Measurements from ENCODE around the gene ROBO2. TPM values are rescaled to one million over a fixed set of nuclear protein-coding genes. Genes with fewer than 3 reads are reported as not detected.

ROBO2 gene
- total and polyA plus RNA-seq, 10 of the 15 experiments (the other 5 are each of a cell fraction or from before 2014, with no cell fraction given) = 0.22 to 2.5 (median 0.81) TPM

DNA sequence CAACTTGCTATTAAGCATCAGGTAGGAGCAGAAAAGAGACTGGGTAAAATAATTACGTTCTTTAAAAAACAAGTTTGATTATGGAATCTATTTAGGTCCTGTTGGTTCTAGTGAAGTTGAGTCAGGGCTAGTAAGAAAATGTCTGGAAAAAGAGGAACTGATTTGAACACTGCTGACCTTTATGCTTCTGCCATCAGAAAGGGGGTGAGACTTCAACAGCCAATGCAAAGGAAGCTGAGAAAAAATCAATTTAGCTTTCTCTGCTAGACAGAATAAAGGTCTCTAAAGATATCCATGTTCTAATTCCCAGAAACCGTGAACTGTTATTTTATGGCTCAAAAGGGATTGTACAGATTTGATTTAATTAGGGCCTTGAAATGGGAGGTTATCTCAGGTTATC, 157.5 kb downstream of the ROBO2 start (continued):
- TF ChIP-seq, protein P1, sequence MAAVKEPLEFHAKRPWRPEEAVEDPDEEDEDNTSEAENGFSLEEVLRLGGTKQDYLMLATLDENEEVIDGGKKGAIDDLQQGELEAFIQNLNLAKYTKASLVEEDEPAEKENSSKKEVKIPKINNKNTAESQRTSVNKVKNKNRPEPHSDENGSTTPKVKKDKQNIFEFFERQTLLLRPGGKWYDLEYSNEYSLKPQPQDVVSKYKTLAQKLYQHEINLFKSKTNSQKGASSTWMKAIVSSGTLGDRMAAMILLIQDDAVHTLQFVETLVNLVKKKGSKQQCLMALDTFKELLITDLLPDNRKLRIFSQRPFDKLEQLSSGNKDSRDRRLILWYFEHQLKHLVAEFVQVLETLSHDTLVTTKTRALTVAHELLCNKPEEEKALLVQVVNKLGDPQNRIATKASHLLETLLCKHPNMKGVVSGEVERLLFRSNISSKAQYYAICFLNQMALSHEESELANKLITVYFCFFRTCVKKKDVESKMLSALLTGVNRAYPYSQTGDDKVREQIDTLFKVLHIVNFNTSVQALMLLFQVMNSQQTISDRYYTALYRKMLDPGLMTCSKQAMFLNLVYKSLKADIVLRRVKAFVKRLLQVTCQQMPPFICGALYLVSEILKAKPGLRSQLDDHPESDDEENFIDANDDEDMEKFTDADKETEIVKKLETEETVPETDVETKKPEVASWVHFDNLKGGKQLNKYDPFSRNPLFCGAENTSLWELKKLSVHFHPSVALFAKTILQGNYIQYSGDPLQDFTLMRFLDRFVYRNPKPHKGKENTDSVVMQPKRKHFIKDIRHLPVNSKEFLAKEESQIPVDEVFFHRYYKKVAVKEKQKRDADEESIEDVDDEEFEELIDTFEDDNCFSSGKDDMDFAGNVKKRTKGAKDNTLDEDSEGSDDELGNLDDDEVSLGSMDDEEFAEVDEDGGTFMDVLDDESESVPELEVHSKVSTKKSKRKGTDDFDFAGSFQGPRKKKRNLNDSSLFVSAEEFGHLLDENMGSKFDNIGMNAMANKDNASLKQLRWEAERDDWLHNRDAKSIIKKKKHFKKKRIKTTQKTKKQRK (IDR thresholded peaks at IDR 0.05; ENCODE audit: low read depth, low read length) = no peak
- TF ChIP-seq POLR2AphosphoS2 (IDR thresholded peaks at IDR 0.05; ENCODE audit: low read depth, low read length) (no peak), SUZ12 (IDR thresholded peaks at IDR 0.05; ENCODE audit: unreplicated experiment) (no peak), IKZF2 (IDR thresholded peaks at IDR 0.05) (no peak)
- TF ChIP-seq, protein P2, sequence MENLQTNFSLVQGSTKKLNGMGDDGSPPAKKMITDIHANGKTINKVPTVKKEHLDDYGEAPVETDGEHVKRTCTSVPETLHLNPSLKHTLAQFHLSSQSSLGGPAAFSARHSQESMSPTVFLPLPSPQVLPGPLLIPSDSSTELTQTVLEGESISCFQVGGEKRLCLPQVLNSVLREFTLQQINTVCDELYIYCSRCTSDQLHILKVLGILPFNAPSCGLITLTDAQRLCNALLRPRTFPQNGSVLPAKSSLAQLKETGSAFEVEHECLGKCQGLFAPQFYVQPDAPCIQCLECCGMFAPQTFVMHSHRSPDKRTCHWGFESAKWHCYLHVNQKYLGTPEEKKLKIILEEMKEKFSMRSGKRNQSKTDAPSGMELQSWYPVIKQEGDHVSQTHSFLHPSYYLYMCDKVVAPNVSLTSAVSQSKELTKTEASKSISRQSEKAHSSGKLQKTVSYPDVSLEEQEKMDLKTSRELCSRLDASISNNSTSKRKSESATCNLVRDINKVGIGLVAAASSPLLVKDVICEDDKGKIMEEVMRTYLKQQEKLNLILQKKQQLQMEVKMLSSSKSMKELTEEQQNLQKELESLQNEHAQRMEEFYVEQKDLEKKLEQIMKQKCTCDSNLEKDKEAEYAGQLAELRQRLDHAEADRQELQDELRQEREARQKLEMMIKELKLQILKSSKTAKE (IDR thresholded peaks at IDR 0.05; ENCODE audit: low read depth, poor library complexity, severe bottlenecking) = no peak

DNA sequence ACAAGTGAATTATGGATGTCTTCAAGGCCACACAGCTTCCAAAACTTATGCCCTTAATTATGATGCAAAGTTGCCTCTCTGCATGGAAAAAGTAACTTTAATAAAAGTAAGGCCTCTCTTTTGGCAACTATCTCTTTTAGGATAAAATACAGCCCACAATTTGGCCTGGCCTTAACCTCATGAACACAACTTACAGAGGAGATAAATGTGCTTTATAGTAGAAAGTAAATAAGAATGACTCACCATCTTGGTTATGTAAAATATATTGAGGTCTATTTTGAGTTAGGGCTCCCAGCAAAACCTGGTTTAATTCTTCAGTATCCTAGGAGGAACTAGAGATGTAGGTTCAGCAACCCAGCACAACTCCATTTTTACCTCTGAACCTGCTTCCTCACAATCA, 164.0 kb downstream of the ROBO2 start:
- no peak for ATAC-seq
- intact Hi-C loops (cut with micrococcal nuclease; ENCODE audit: unreplicated experiment) = no loop called here
- RAD21 ChIA-PET (ENCODE audit: unreplicated experiment) = no interaction called here

More for the DNA sequence above, 164.0 kb downstream of the ROBO2 start:
- TF ChIP-seq SREBF2 (IDR thresholded peaks at IDR 0.05; ENCODE audit: low read length) = no peak
- H3K4me3 ChIP-seq = no peak overlapping the region
- H3K9me3 ChIP-seq (replicated peaks; ENCODE audit: control insufficient read depth, insufficient read depth, low read length) = no peaks in the 10 kb centered on the region
- no peaks in the 10 kb centered on the region for H3K4me1 ChIP-seq (ENCODE audit: control insufficient read depth, insufficient read depth, low read length)
- DNase-seq (ENCODE audit: low read depth, low spot score) = no peak
- H4K20me1 ChIP-seq (ENCODE audit: control insufficient read depth, insufficient read depth) = no peaks in the 10 kb centered on the region
- H3K4me2 ChIP-seq (ENCODE audit: control insufficient read depth, insufficient read depth) = no peak overlapping the region
- ChIA-PET SMC1A (ENCODE audit: uncharacterized antibody, unreplicated experiment) (no interaction called here), POLR2A (no interaction called here), CTCF (no interaction called here)
- no peaks in the 10 kb centered on the region for H3K27me3 ChIP-seq (replicated peaks in 1 of 2; ENCODE audit: control insufficient read depth in 2 of 2, insufficient read depth in 2 of 2, low read length in 1 of 2)
- H3K9ac ChIP-seq (ENCODE audit: control insufficient read depth, insufficient read depth, low read length) = no peak overlapping the region
- no peak for FAIRE-seq
- no peaks in the 10 kb centered on the region for H3K36me3 ChIP-seq (ENCODE audit: control insufficient read depth in 2 of 2, insufficient read depth in 2 of 2, low read length in 1 of 2)
- H2AFZ ChIP-seq (ENCODE audit: control insufficient read depth, low read depth, low read length) = no peak overlapping the region
- no TSS peak for BruUV-seq (replicated peaks)
- in situ Hi-C loops (cut with MboI) = no loop called here
- H3K79me2 ChIP-seq (ENCODE audit: control insufficient read depth, insufficient read depth, low read length) = no peaks in the 10 kb centered on the region
- no peak overlapping the region for H3K27ac ChIP-seq (ENCODE audit: control insufficient read depth, insufficient read depth)

Data from GM12878 (cell line).